Measurements from ENCODE around the gene NFATC3.
A peak's percentile ranks its signal among the peaks of the same experiment; 100 is the strongest.
"Not testable (repeated sequence)": the region's sequence is repeated elsewhere in the genome, so short reads cannot be mapped to it uniquely, and the experiment has no call there.

Gene NFATC3

DNA sequence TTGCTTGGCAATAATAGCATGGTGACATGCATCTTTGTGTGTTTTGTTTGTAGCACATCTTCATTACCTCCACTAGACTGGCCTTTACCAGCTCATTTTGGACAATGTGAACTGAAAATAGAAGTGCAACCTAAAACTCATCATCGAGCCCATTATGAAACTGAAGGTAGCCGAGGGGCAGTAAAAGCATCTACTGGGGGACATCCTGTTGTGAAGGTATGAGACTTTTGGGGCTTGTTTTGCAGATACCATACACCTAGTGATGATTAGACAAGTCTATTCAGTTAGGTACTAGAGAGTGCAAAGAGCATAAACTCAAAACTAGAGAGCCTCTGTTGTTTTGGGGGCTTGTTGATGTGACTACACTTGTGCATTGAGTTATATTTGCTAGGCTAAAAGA is 41.2 kb downstream of the NFATC3 start:
- H3K4me3 ChIP-seq (ENCODE audit: low read depth, low read length): no peak overlapping the region
- no peak for TF ChIP-seq CTCF (conservative IDR thresholded peaks at IDR 0.05; ENCODE audit: low read depth, low read length)
- DNase-seq (ENCODE audit: low read depth): no peak

DNA sequence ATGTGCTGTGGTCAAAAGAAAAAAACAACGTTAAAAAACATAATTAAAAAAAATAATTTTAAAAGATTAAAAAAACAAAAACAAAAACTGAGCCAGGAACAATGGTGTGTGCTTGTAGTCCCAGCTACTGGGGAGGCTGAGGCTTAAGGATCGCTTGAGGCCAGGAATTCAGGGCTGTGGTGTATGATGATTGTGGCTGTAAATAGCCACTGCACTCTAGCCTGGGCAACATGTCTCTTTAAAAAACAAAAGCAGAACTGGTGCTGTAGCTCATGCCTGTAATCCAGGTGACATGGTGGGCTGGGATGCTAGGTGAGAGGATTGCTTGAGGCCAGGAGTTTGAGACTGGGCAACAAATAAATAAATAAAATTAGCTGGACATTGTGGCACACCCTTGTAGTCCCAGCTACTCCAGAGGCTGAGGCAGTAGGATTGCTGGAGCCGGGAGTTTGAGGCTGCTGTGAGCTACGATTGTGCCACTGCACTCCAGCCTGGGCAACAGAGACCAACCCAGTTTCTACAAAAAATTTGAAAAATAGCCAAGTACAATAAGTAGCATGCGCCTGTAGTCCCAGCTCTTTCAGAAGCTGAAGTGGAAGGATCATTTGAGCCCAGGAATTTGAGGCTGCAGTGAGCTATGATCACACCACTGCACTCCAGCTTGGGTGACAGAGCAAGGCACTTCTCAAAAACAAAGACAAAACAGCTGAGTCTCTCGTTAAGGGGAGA is 43.6 kb downstream of the NFATC3 start:
- no peak for TF ChIP-seq CTCF (conservative IDR thresholded peaks at IDR 0.05; ENCODE audit: low read depth, low read length)
- no peak overlapping the region for H3K4me3 ChIP-seq (ENCODE audit: low read depth, low read length)
- peak; percentile 61 for DNase-seq (ENCODE audit: low read depth)

- H3K4me3 ChIP-seq (ENCODE audit: low read depth, low read length): no peak overlapping the region
- no peak for DNase-seq (ENCODE audit: low read depth)
- no peak for TF ChIP-seq CTCF (conservative IDR thresholded peaks at IDR 0.05; ENCODE audit: low read depth, low read length)
Observed at GRCh38 chr16:68130520-68130919, 45.4 kb downstream of the NFATC3 start.

DNA sequence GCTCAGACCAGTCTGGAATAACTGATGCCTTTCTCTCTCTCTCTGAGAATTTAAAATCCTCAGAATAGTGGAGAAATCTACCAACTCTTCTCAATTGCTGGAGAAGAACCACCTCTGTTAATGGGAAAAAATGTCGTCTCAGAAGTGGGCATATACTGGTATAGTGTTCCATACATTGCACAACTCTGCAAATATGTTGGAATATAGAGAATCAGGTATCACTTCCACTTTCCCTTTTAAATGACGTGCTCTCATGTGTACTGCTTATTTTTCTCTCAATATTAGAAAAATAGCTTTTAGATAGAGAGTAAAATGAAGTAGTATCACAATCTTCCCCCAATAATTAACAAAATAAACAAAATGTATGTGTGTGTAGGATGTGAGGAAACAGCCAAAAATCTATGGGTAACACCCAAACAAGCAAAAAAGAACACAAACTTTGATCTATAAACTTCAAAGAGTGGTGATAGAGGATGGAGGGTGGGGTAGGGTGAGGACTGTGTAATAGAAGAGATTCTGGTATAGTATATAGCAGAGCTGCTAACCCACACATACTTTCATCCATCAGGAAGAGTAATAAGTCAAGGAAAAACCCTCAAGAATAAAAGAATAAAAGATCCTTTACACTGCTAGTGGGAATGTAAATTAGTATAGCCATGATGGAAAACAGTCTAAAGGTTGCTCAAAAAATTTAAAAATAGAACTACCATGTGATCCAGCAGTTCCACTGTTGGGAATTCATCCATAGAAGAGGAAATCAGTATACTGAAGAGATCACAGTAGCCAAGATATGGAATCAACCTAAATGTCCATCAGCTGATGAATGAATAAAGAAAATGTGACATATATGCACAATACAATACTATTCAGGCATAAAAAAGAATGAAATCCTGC is 46.9 kb downstream of the NFATC3 start:
- TF ChIP-seq CTCF (conservative IDR thresholded peaks at IDR 0.05; ENCODE audit: low read depth, low read length): no peak
- no peak for DNase-seq (ENCODE audit: low read depth)
- H3K4me3 ChIP-seq (ENCODE audit: low read depth, low read length): no peak overlapping the region

- not testable (repeated sequence) for DNase-seq (ENCODE audit: low read depth); H3K4me3 ChIP-seq (ENCODE audit: low read depth, low read length)
Observed at GRCh38 chr16:68133000-68133399, 47.8 kb downstream of the NFATC3 start.

- H3K4me3 ChIP-seq (ENCODE audit: low read depth, low read length): no peak overlapping the region
- DNase-seq (ENCODE audit: low read depth): no peak
- no peak for TF ChIP-seq CTCF (conservative IDR thresholded peaks at IDR 0.05; ENCODE audit: low read depth, low read length)
Observed at GRCh38 chr16:68134644-68135043, 49.5 kb downstream of the NFATC3 start.

DNA sequence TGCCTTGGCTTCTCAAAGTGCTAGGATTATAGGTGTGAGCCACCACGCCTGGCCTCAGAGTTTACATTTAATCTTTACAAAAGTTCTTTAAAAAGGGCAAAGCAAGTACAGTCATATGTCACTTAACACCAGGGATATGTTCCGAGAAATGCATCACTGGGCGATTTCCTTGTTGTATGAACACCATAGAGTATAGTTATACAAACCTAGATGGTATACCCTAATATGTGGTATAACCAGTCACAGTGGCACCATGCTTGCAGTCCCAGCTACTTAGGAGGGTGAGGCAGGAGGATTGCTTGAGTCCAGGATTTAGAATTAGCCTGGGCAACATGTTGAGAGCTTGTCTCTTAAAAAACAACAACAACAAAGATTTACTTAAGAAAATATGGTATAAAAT is 51.3 kb downstream of the NFATC3 start:
- H3K4me3 ChIP-seq (ENCODE audit: low read depth, low read length): no peak overlapping the region
- DNase-seq (ENCODE audit: low read depth): no peak
- TF ChIP-seq CTCF (conservative IDR thresholded peaks at IDR 0.05; ENCODE audit: low read depth, low read length): no peak
